Breast epithelium (tissue), 3 donors: ENCODE data around the gene TMEM141.

Source experiments
- POLR2A ChIP-seq: fragments of 450-650 bp; IDR thresholded peaks from one replicate; pipeline ENCODE4 v1.6.1; 2016; ENCODE audit warnings: antibody characterized with exemption, mild to moderate bottlenecking, moderate library complexity
- POLR2AphosphoS5 ChIP-seq, 3 donors: sonication (generic); formaldehyde crosslinking; IDR thresholded peaks; one replicate each; pipeline ENCODE4 v1.6.1; 2017; ENCODE audit warnings: antibody characterized with exemption in 3 of 3
- TF ChIP-seq, protein P1 (sequence below), 3 donors: fragments of 450-650 bp; IDR thresholded peaks; one replicate each; pipeline ENCODE4 v1.5.1; 2016 to 2017; ENCODE audit warnings: antibody characterized with exemption in 3 of 3, mild to moderate bottlenecking in 3 of 3, moderate library complexity in 3 of 3

- TF ChIP-seq, protein P1, sequence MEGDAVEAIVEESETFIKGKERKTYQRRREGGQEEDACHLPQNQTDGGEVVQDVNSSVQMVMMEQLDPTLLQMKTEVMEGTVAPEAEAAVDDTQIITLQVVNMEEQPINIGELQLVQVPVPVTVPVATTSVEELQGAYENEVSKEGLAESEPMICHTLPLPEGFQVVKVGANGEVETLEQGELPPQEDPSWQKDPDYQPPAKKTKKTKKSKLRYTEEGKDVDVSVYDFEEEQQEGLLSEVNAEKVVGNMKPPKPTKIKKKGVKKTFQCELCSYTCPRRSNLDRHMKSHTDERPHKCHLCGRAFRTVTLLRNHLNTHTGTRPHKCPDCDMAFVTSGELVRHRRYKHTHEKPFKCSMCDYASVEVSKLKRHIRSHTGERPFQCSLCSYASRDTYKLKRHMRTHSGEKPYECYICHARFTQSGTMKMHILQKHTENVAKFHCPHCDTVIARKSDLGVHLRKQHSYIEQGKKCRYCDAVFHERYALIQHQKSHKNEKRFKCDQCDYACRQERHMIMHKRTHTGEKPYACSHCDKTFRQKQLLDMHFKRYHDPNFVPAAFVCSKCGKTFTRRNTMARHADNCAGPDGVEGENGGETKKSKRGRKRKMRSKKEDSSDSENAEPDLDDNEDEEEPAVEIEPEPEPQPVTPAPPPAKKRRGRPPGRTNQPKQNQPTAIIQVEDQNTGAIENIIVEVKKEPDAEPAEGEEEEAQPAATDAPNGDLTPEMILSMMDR (IDR thresholded peaks at IDR 0.05), result peak in 1 of 3 donors; percentile 24
- TF ChIP-seq POLR2AphosphoS5 (IDR thresholded peaks at IDR 0.05) (no peak), POLR2A (no peak)
Measured at GRCh38 chr9:136769710-136770191, 21.4 kb upstream of the TMEM141 start.
